OCI-LY1 (cell line): ENCODE results near the gene PDLIM5.
"Not testable (repeated sequence)": the region's sequence is repeated elsewhere in the genome, so short reads cannot be mapped to it uniquely, and the experiment has no call there.

ENCODE experiments used
- H2AFZ ChIP-seq: fragments of 200-600 bp; sonication (generic), shearing (Covaris generic); 2 replicates; pipeline ENCODE4 v1.6.0; 2014; ENCODE audit warnings: antibody characterized with exemption, mild to moderate bottlenecking, low read length
- H3F3A ChIP-seq: fragments of 200-600 bp; sonication (generic), shearing (Covaris generic); 2 replicates; pipeline ENCODE4 v1.6.0; 2014; ENCODE audit warnings: mild to moderate bottlenecking, antibody characterized with exemption, low read length, moderate library complexity; ENCODE audit not compliant: insufficient read depth
- H3K27ac ChIP-seq: fragments of 200-600 bp; sonication (generic); 2 replicates; pipeline ENCODE4 v1.5.1; 2014; ENCODE audit warnings: low read length, mixed run types, mild to moderate bottlenecking, low read depth; ENCODE audit not compliant: poor library complexity, severe bottlenecking
- H3K27me3 ChIP-seq: fragments of 200-600 bp; sonication (generic); 2 replicates; pipeline ENCODE4 v1.6.0; 2014; ENCODE audit warnings: antibody characterized with exemption, mild to moderate bottlenecking, low read length, moderate library complexity; ENCODE audit not compliant: insufficient read depth
- H3K36me3 ChIP-seq: fragments of 200-600 bp; sonication (generic); 2 replicates; pipeline ENCODE4 v1.6.1; 2014; ENCODE audit warnings: mild to moderate bottlenecking, antibody characterized with exemption, low read length, moderate library complexity, mixed read lengths; ENCODE audit not compliant: insufficient read depth
- H3K4me1 ChIP-seq: fragments of 200-600 bp; sonication (generic); 2 replicates; pipeline ENCODE4 v1.5.1; 2014; ENCODE audit warnings: mild to moderate bottlenecking, low read length, moderate library complexity; ENCODE audit not compliant: insufficient read depth, severe bottlenecking
- H3K4me2 ChIP-seq: fragments of 200-600 bp; sonication (generic), shearing (Covaris generic); 2 replicates; pipeline ENCODE4 v1.6.1; 2014; ENCODE audit warnings: low read length
- H3K4me3 ChIP-seq: fragments of 200-600 bp; sonication (generic); 2 replicates; pipeline ENCODE4 v1.5.1; 2014; ENCODE audit warnings: low read length, low read depth, mild to moderate bottlenecking, mixed read lengths; ENCODE audit not compliant: poor library complexity, severe bottlenecking
- H3K79me2 ChIP-seq: fragments of 200-600 bp; shearing (Covaris generic); 2 replicates; pipeline ENCODE4 v1.6.1; 2016; ENCODE audit warnings: mixed run types, low read length, mixed read lengths; ENCODE audit not compliant: insufficient read depth
- H3K9ac ChIP-seq: fragments of 200-600 bp; sonication (generic), shearing (Covaris generic); 2 replicates; pipeline ENCODE4 v1.6.1; 2014; ENCODE audit warnings: mild to moderate bottlenecking, low read length, mixed read lengths
- H3K9me2 ChIP-seq: fragments of 200-600 bp; sonication (generic), shearing (Covaris generic); 2 replicates; pipeline ENCODE4 v1.6.1; 2014; ENCODE audit warnings: low read depth, mild to moderate bottlenecking, low read length, mixed read lengths
- H3K9me3 ChIP-seq: fragments of 200-600 bp; shearing (Covaris generic); 2 replicates; pipeline ENCODE4 v1.6.1; 2014; ENCODE audit warnings: low read length, mixed read lengths
- H4K20me1 ChIP-seq: fragments of 200-600 bp; sonication (generic), shearing (Covaris generic); 2 replicates; pipeline ENCODE4 v1.6.0; 2016; ENCODE audit warnings: mild to moderate bottlenecking, low read length; ENCODE audit not compliant: insufficient read depth
- CTCF ChIP-seq: fragments of 200-600 bp; sonication (generic), shearing (Covaris generic); IDR thresholded peaks from 2 replicates; pipeline ENCODE4 v1.5.1; 2017; ENCODE audit warnings: mild to moderate bottlenecking, antibody characterized with exemption, low read length, moderate library complexity, mixed read lengths
- EZH2 ChIP-seq: fragments of 200-600 bp; sonication (generic), shearing (Covaris generic); IDR thresholded peaks from 2 replicates; pipeline ENCODE4 v1.8.0; 2017; ENCODE audit warnings: borderline replicate concordance, mixed run types, mild to moderate bottlenecking, antibody characterized with exemption, low read length, moderate library complexity, mixed read lengths

The PDLIM5 gene

GRCh38 chr4:94468093-94468769 is 16.5 kb downstream of the PDLIM5 start:
- no peak overlapping the region for H3K9ac ChIP-seq
- TF ChIP-seq EZH2 (no peak), CTCF (no peak)
- H3K79me2 ChIP-seq, result no peaks in the 10 kb centered on the region
- no peak overlapping the region for H3K4me3 ChIP-seq
- no peaks in the 10 kb centered on the region for H3K36me3 ChIP-seq
- H3K4me2 ChIP-seq, result no peak overlapping the region
- no peak overlapping the region for H3K27ac ChIP-seq
- no peaks in the 10 kb centered on the region for H3F3A ChIP-seq
- no peak overlapping the region for H2AFZ ChIP-seq
- no peaks in the 10 kb centered on the region for H3K9me3 ChIP-seq
- no peaks in the 10 kb centered on the region for H4K20me1 ChIP-seq
- H3K4me1 ChIP-seq, result no peaks in the 10 kb centered on the region
- H3K27me3 ChIP-seq, result no peaks in the 10 kb centered on the region
- H3K9me2 ChIP-seq, result no peaks in the 10 kb centered on the region

- H3K4me1 ChIP-seq, result no peaks in the 10 kb centered on the region
- H3K9ac ChIP-seq, result no peak overlapping the region
- no peak overlapping the region for H3K27ac ChIP-seq
- H3K4me3 ChIP-seq, result no peak overlapping the region
- H4K20me1 ChIP-seq, result no peaks in the 10 kb centered on the region
- H2AFZ ChIP-seq, result no peak overlapping the region
- no peaks in the 10 kb centered on the region for H3K36me3 ChIP-seq
- TF ChIP-seq CTCF, result no peak
- no peak for TF ChIP-seq EZH2
- H3K27me3 ChIP-seq, result no peaks in the 10 kb centered on the region
- H3K79me2 ChIP-seq, result no peaks in the 10 kb centered on the region
- H3K9me3 ChIP-seq, result no peaks in the 10 kb centered on the region
- no peaks in the 10 kb centered on the region for H3K9me2 ChIP-seq
- no peaks in the 10 kb centered on the region for H3F3A ChIP-seq
- H3K4me2 ChIP-seq, result no peak overlapping the region
Observed at GRCh38 chr4:94469221-94469784, 17.6 kb downstream of the PDLIM5 start.

- Histone ChIP-seq H3K27me3 (no peaks in the 10 kb centered on the region), H3K9me2 (no peaks in the 10 kb centered on the region), H3K4me2 (no peak overlapping the region), H3K9me3 (no peaks in the 10 kb centered on the region), H3K79me2 (no peaks in the 10 kb centered on the region), H4K20me1 (no peaks in the 10 kb centered on the region), H3K4me3 (no peak overlapping the region), H3K4me1 (no peaks in the 10 kb centered on the region), H3K36me3 (no peaks in the 10 kb centered on the region), H3K27ac (no peak overlapping the region), H3K9ac (no peak overlapping the region), H3F3A (no peaks in the 10 kb centered on the region), H2AFZ (no peak overlapping the region)
- TF ChIP-seq EZH2 (no peak), CTCF (no peak)
Observed at GRCh38 chr4:94470132-94470531, 18.4 kb downstream of the PDLIM5 start.

- not testable (repeated sequence) for H3K4me2 ChIP-seq, H2AFZ ChIP-seq, H3K79me2 ChIP-seq, H4K20me1 ChIP-seq, H3K9ac ChIP-seq, H3K4me1 ChIP-seq, H3K9me3 ChIP-seq, H3F3A ChIP-seq, H3K27ac ChIP-seq, H3K9me2 ChIP-seq, H3K4me3 ChIP-seq, H3K27me3 ChIP-seq, H3K36me3 ChIP-seq
Observed at GRCh38 chr4:94470782-94471181, 19.0 kb downstream of the PDLIM5 start.
